Spleen (tissue), 11 donors: ENCODE results near the gene HLA-B. TPM values are rescaled to one million over a fixed set of nuclear protein-coding genes. Genes with fewer than 3 reads are reported as not detected.

Source experiments
- DNase-seq: peaks from one replicate; pipeline ENCODE4 v3.0.0-alpha.2; 2020
- H3K27ac ChIP-seq, 8 donors: fragments of 200-600 bp; sonication (generic) in 7 of 8; 1 replicate in 4 of 8; 2 replicates in 4 of 8; pipeline versions ENCODE4 v1.5.0 to v1.8.0; 2016 to 2021; ENCODE audit warnings: inconsistent platforms in 4 of 8, mild to moderate bottlenecking in 4 of 8, moderate library complexity in 1 of 8
- H3K27me3 ChIP-seq, 7 donors: fragments of 200-600 bp; sonication (generic) in 6 of 7; replicated peaks in 1 of 7; 1 replicate in 4 of 7; 2 replicates in 3 of 7; pipeline versions ENCODE4 v1.5.0 to v1.8.0; 2016 to 2021; ENCODE audit warnings: inconsistent platforms in 3 of 7, mild to moderate bottlenecking in 1 of 7
- H3K36me3 ChIP-seq, 6 donors: fragments of 200-600 bp; sonication (generic) in 5 of 6; 1 replicate in 4 of 6; 2 replicates in 2 of 6; pipeline versions ENCODE4 v1.5.0 to v1.8.0; 2016 to 2021; ENCODE audit warnings: inconsistent platforms in 2 of 6
- H3K4me1 ChIP-seq, 6 donors: fragments of 200-600 bp; sonication (generic) in 5 of 6; 1 replicate in 3 of 6; 2 replicates in 3 of 6; pipeline versions ENCODE4 v1.5.0 to v1.8.0; 2016 to 2021; ENCODE audit warnings: inconsistent platforms in 3 of 6
- H3K4me3 ChIP-seq, 8 donors: fragments of 200-600 bp; sonication (generic) in 7 of 8; 1 replicate in 4 of 8; 2 replicates in 4 of 8; pipeline versions ENCODE4 v1.5.0 to v1.8.0; 2016 to 2021; ENCODE audit warnings: inconsistent platforms in 4 of 8, mild to moderate bottlenecking in 4 of 8, moderate library complexity in 2 of 8
- H3K9me3 ChIP-seq, 8 donors: fragments of 200-600 bp; sonication (generic) in 7 of 8; 1 replicate in 4 of 8; 2 replicates in 4 of 8; pipeline versions ENCODE4 v1.5.0 to v1.8.0; 2016 to 2021; ENCODE audit warnings: inconsistent platforms in 4 of 8
- POLR2A ChIP-seq, 3 donors: fragments of 450-650 bp; IDR thresholded peaks; one replicate each; pipeline ENCODE4 v1.5.1; 2017; ENCODE audit warnings: antibody characterized with exemption in 3 of 3, mild to moderate bottlenecking in 1 of 3
- POLR2AphosphoS5 ChIP-seq, 3 donors: sonication (generic); formaldehyde crosslinking; IDR thresholded peaks; one replicate each; pipeline ENCODE4 v1.5.1; 2017; ENCODE audit warnings: antibody characterized with exemption in 3 of 3
- WGBS, 5 donors: extraction: QIAGEN DNeasy Blood & Tissue Kit in 3 of 5; methylation state at CpG; one replicate each; pipeline versions ENCODE4 v1.1.5 to v1.1.7; 2013 to 2018; 5-methylcytosine and 5-hydroxymethylcytosine counted together
- intact Hi-C: fragments of 100-400 bp; cut with DNase I; formaldehyde crosslinking; loops from one replicate; pipeline ENCODE4 v1.15.0; 2023; ENCODE audit warnings: low total_unique reads
- polyA plus RNA-seq, 3 donors: library from polyadenylated mRNA; stranded (reverse); fragments of 200-250 nt; gene quantifications; one replicate each; pipeline ENCODE4 v1.2.1, GENCODE V29; 2013
- total RNA-seq, 7 donors: library from RNA; depleted of rRNA in 3 of 7; stranded (reverse); fragments of >200 nt in 3 of 7; fragmentation: NEBNext Ultra II Directional in 4 of 7; extraction: Animal tissue kit (Norgen Biotek cat#: 25700) in 4 of 7; gene quantifications; one replicate each; pipeline versions ENCODE4 v1.1.0 to v1.2.1, GENCODE V29; 2016 to 2021
- TF ChIP-seq, protein P1 (sequence below), 11 experiments: fragments of 200-600 bp in 7 of 11; fragments of 450-650 bp in 4 of 11; sonication (generic) in 4 of 11; IDR thresholded peaks in 8 of 11; conservative IDR thresholded peaks in 3 of 11; 1 replicate in 7 of 11; 2 replicates in 4 of 11; pipeline versions ENCODE4 v1.4.0 to v1.8.0; 2016 to 2021; ENCODE audit warnings: antibody characterized with exemption in 11 of 11, inconsistent platforms in 4 of 11, mild to moderate bottlenecking in 1 of 11
- donor health status: healthy with polysubstance abuse.
- donor health status: DM: no; HTN: no; CAD: no; lungs with moderate emphysema.
- donor health status: DM: no; HTN: no; CAD: no.
- donor health status: Bipolar disorder and iron deficiency.
- donor health status: healthy.
- donor health status: DM: no; HTN: no; CAD: no.
- donor health status: DM: yes; HTN: yes; CAD: no.

The HLA-B gene
- total and polyA plus RNA-seq, 10 donors: 2,503 to 5,675 (median 4,667) TPM

DNA sequence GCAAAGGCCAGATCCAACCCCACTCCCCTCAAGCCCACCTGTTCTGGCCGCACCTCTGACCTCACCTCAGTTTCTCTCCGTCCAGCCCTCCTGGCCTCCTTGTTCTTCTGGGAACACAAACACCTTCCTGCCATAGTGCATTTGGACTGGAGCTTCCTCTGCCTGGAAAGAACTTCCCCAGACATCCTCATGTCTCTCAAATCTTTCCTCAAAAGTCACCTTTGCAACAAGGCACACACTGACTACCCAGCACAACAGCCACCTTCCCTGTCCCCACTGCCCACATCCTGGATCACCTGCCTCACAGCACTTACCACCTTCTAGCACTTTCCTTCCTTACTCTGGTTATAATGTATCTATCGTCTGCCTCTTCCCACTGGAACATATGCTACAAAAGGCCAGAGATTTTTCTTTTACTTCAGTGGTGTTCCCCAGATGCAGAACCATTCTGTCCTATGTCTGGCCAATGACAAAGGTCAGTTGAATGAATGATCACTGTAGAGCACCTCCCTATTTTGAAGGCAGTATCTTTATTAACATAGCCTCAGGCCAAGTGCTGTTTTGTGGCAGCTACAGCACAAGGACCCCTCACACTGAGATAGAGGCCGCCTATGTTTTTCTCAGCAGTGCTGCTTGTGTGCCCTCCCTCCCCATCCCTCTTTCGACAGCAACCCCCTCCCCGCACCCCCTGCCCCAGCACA is 4.1 kb downstream of the HLA-B start:
- Histone ChIP-seq H3K4me1 (peaks cover 19 to 51% (median 41%) of the 10 kb centered on the region in 6 donors), H3K27ac (peak overlapping the region in 5 of 8 donors; percentile 4 to 46 (median 18)), H3K27me3 (no peaks in the 10 kb centered on the region), H3K9me3 (no peaks in the 10 kb centered on the region), H3K36me3 (peaks cover 0 to 41% (median 27%) of the 10 kb centered on the region in 6 donors), H3K4me3 (peak overlapping the region in 4 of 8 donors; percentile 73 to 87 (median 82))
- 46 to 70% (median 61%) methylated on average over 5 to 6 of the region's 6 CpGs for WGBS, 5 donors
- DNase-seq: no peak
- TF ChIP-seq, protein P1, sequence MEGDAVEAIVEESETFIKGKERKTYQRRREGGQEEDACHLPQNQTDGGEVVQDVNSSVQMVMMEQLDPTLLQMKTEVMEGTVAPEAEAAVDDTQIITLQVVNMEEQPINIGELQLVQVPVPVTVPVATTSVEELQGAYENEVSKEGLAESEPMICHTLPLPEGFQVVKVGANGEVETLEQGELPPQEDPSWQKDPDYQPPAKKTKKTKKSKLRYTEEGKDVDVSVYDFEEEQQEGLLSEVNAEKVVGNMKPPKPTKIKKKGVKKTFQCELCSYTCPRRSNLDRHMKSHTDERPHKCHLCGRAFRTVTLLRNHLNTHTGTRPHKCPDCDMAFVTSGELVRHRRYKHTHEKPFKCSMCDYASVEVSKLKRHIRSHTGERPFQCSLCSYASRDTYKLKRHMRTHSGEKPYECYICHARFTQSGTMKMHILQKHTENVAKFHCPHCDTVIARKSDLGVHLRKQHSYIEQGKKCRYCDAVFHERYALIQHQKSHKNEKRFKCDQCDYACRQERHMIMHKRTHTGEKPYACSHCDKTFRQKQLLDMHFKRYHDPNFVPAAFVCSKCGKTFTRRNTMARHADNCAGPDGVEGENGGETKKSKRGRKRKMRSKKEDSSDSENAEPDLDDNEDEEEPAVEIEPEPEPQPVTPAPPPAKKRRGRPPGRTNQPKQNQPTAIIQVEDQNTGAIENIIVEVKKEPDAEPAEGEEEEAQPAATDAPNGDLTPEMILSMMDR (IDR thresholded peaks at IDR 0.05 in 8 of 11, conservative IDR thresholded peaks at IDR 0.05 in 3 of 11): no peak
- peak in 2 of 3 donors; percentile 50 to 91 for TF ChIP-seq POLR2AphosphoS5 (IDR thresholded peaks at IDR 0.05)
- intact Hi-C loops: loop anchor here (5.0 kb wide), 1 partner anchor 81 kb away; the partner anchor contains the start of gene HLA-C

DNA sequence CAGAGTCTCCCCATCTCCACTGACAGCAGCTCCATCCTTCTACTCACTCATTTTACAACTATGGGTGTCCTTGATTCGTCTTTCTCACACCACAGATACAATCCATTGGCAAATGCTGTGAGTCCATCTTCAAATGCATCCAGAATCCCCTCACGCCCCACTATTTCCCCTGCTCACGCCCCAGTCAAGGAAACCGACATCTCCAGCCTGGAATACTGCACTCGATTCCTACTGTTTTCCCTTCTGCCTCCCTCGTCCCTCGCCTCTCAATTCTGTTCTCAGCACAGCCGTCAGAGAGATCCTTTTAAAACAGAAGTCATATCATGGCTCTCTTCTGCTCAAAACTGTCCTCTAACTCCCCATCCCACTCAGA is 4.7 kb downstream of the HLA-B start:
- 36 to 60% (median 51%) methylated on average over 8 of the region's 8 CpGs for WGBS, 5 donors
- peak overlapping the region in 1 of 8 donors; percentile 85 for H3K4me3 ChIP-seq
- no peak for DNase-seq
- no peaks in the 10 kb centered on the region for H3K9me3 ChIP-seq
- no peaks in the 10 kb centered on the region for H3K27me3 ChIP-seq
- H3K4me1 ChIP-seq: peaks cover 19 to 49% (median 41%) of the 10 kb centered on the region in 6 donors
- H3K27ac ChIP-seq: peak overlapping the region in 3 of 8 donors; percentile 18 to 46 (median 33)
- H3K36me3 ChIP-seq: peaks cover 0 to 41% (median 27%) of the 10 kb centered on the region in 6 donors
- intact Hi-C loops: loop anchor here (5.0 kb wide), 1 partner anchor 80 kb away; the partner anchor contains the start of gene HLA-C
- no peak for TF ChIP-seq POLR2A (IDR thresholded peaks at IDR 0.05)
- TF ChIP-seq POLR2AphosphoS5 (IDR thresholded peaks at IDR 0.05): no peak
- TF ChIP-seq, protein P1 (IDR thresholded peaks at IDR 0.05 in 8 of 11, conservative IDR thresholded peaks at IDR 0.05 in 3 of 11): no peak

DNA sequence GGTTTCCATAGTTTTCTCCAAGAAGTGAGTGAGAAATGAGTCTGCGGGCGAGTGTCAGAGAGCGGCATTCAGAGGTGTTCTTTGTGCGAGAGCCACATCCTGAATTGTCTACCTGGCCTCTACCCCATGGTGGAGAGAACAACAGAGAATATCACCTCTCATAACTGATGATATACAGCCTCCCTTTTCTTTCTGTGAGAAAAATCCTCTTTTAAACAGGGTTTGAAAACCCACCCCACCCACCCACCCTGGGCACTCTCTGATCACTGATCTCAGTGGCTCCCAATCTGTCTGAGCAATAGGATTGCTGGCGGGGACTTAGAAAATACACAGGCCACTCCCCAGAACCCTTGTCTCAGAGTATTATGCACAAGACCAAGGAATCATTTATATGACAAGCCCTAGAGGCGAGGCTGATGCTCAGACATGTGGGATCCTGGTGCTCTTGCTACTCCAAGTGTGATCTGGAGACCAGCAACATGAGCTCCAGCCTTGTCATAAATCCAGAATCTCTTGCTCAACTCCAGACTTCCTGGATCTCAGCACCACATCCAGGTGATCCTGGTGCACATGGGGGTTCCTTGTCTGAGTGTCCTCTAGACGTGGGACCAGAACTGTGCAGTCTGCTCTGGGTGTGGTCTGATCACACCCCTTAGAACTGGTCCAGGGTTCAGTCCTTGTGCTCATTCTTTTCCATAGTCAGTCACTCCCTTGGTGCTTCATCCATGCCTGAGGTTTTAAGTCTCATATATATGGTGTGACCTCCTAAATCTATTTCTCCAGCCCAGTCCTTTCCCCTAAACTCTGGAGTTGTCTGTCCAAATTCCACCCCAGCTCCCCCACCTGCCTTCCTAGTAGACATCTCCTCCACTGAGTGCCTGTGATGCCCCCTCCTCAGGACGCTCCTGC is 5.3 kb downstream of the HLA-B start:
- peak overlapping the region in 3 of 8 donors; percentile 7 to 46 (median 33) for H3K27ac ChIP-seq
- WGBS, 5 donors: 42 to 51% (median 48%) methylated on average over 8 of the region's 8 CpGs
- no peaks in the 10 kb centered on the region for H3K27me3 ChIP-seq
- H3K36me3 ChIP-seq: peaks cover 0 to 41% (median 27%) of the 10 kb centered on the region in 6 donors
- H3K4me1 ChIP-seq: peaks cover 19 to 49% (median 41%) of the 10 kb centered on the region in 6 donors
- intact Hi-C loops: loop anchor here (5.0 kb wide), 1 partner anchor 79 kb away; the partner anchor contains the start of gene HLA-C
- H3K4me3 ChIP-seq: no peak overlapping the region
- DNase-seq: no peak
- TF ChIP-seq POLR2AphosphoS5 (IDR thresholded peaks at IDR 0.05): peak in 1 of 3 donors; percentile 52
- TF ChIP-seq, protein P1 (IDR thresholded peaks at IDR 0.05 in 8 of 11, conservative IDR thresholded peaks at IDR 0.05 in 3 of 11): no peak
- H3K9me3 ChIP-seq: no peaks in the 10 kb centered on the region
